Thyroid gland (tissue), 4 donors: ENCODE data around the gene ACVR1B. TPM values are rescaled to one million over a fixed set of nuclear protein-coding genes. Genes with fewer than 3 reads are reported as not detected.
A peak's percentile ranks its signal among the peaks of the same experiment; 100 is the strongest.

Source experiments
- DNase-seq, 2 donors: peaks; one replicate each; pipeline ENCODE4 v3.0.0-alpha.2; 2019
- H3K27ac ChIP-seq, 3 donors: fragments of 200-600 bp; sonication (generic); 1 replicate in 2 of 3; 2 replicates in 1 of 3; pipeline ENCODE4 v1.5.1; 2016 to 2019; ENCODE audit warnings: mild to moderate bottlenecking in 1 of 3, moderate library complexity in 1 of 3
- H3K27me3 ChIP-seq: fragments of 200-600 bp; sonication (generic); one replicate; pipeline ENCODE4 v1.5.1; 2019
- H3K36me3 ChIP-seq, 2 donors: fragments of 200-600 bp; sonication (generic); one replicate each; pipeline ENCODE4 v1.5.1; 2016 to 2019
- H3K4me1 ChIP-seq, 2 donors: fragments of 200-600 bp; sonication (generic); one replicate each; pipeline ENCODE4 v1.5.1; 2017 to 2019
- H3K4me3 ChIP-seq, 3 donors: fragments of 200-600 bp; sonication (generic); replicated peaks in 1 of 3; 1 replicate in 2 of 3; 2 replicates in 1 of 3; pipeline ENCODE4 v1.5.1; 2016; ENCODE audit warnings: mild to moderate bottlenecking in 1 of 3
- H3K9me3 ChIP-seq: fragments of 200-600 bp; sonication (generic); one replicate; pipeline ENCODE4 v1.5.1; 2017
- POLR2A ChIP-seq, 2 donors: fragments of 450-650 bp; IDR thresholded peaks; one replicate each; pipeline ENCODE4 v1.6.1; 2017; ENCODE audit warnings: antibody characterized with exemption in 2 of 2, mild to moderate bottlenecking in 2 of 2, moderate library complexity in 1 of 2
- WGBS, 2 donors: methylation state at CpG; one replicate each; pipeline ENCODE4 v1.1.5; 2017; 5-methylcytosine and 5-hydroxymethylcytosine counted together
- intact Hi-C: fragments of 100-400 bp; cut with DNase I; formaldehyde crosslinking; loops from one replicate; pipeline ENCODE4 v1.15.1; 2023
- total RNA-seq, 4 donors: library from RNA; depleted of rRNA; stranded (reverse); fragments of >200 nt; gene quantifications; one replicate each; pipeline ENCODE4 v1.2.3, GENCODE V29; 2016
- TF ChIP-seq, protein P1 (sequence below), 6 experiments: fragments of 200-600 bp in 3 of 6; fragments of 450-650 bp in 3 of 6; sonication (generic) in 3 of 6; IDR thresholded peaks; one replicate each; pipeline ENCODE4 v1.5.1; 2016 to 2019; ENCODE audit warnings: antibody characterized with exemption in 6 of 6, mild to moderate bottlenecking in 2 of 6, inconsistent platforms in 1 of 6, moderate library complexity in 1 of 6

Gene ACVR1B
- total RNA-seq, 4 donors from 2014 or later = 13.7 to 19.9 (median 19.2) TPM

- 78 to 93% methylated on average over 4 of the region's 4 CpGs for WGBS, 2 donors
- no peak for DNase-seq
- Histone ChIP-seq H3K27me3 (no peaks in the 10 kb centered on the region), H3K9me3 (no peaks in the 10 kb centered on the region), H3K4me1 (no peaks in the 10 kb centered on the region), H3K27ac (no peak overlapping the region), H3K4me3 (no peak overlapping the region), H3K36me3 (peaks cover 18 to 32% of the 10 kb centered on the region in 2 donors)
- TF ChIP-seq, protein P1, sequence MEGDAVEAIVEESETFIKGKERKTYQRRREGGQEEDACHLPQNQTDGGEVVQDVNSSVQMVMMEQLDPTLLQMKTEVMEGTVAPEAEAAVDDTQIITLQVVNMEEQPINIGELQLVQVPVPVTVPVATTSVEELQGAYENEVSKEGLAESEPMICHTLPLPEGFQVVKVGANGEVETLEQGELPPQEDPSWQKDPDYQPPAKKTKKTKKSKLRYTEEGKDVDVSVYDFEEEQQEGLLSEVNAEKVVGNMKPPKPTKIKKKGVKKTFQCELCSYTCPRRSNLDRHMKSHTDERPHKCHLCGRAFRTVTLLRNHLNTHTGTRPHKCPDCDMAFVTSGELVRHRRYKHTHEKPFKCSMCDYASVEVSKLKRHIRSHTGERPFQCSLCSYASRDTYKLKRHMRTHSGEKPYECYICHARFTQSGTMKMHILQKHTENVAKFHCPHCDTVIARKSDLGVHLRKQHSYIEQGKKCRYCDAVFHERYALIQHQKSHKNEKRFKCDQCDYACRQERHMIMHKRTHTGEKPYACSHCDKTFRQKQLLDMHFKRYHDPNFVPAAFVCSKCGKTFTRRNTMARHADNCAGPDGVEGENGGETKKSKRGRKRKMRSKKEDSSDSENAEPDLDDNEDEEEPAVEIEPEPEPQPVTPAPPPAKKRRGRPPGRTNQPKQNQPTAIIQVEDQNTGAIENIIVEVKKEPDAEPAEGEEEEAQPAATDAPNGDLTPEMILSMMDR (IDR thresholded peaks at IDR 0.05) = no peak
- TF ChIP-seq POLR2A (IDR thresholded peaks at IDR 0.05) = no peak
- intact Hi-C loops = no loop called here
Observed at GRCh38 chr12:51994959-51995358, 43.5 kb downstream of the ACVR1B start.

DNA sequence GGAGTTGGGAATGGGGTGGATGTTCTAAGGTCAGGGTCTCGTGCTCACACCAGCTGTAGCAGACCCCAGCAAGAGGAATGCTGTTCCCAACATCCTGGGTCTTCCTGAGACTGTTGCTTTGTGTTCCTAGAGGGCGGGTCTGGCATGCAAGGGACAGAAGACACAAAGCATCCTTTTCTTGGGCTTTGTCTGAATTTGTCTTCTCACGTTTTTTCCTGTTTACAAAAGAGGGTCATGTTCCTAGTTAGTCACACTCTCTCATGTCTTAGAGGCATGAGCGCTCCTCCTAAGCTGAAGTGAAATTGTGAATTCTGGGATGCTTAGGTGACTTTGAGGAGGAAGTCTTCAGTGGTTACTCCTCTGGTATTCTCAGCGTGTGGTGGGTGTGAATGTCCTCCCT is 45.6 kb downstream of the ACVR1B start:
- Histone ChIP-seq H3K36me3 (peaks cover 13 to 20% of the 10 kb centered on the region in 2 donors), H3K27me3 (no peaks in the 10 kb centered on the region), H3K4me1 (no peaks in the 10 kb centered on the region), H3K4me3 (no peak overlapping the region), H3K9me3 (no peaks in the 10 kb centered on the region), H3K27ac (no peak overlapping the region)
- 83 to 87% methylated on average over 5 of the region's 5 CpGs for WGBS, 2 donors
- intact Hi-C loops = no loop called here
- TF ChIP-seq, protein P1 (IDR thresholded peaks at IDR 0.05) = no peak
- no peak for TF ChIP-seq POLR2A (IDR thresholded peaks at IDR 0.05)
- DNase-seq = no peak

- no peaks in the 10 kb centered on the region for H3K27me3 ChIP-seq
- no peak overlapping the region for H3K27ac ChIP-seq
- H3K4me3 ChIP-seq = no peak overlapping the region
- peaks cover 7 to 10% of the 10 kb centered on the region in 2 donors for H3K4me1 ChIP-seq
- TF ChIP-seq, protein P1 (IDR thresholded peaks at IDR 0.05) = no peak
- TF ChIP-seq POLR2A (IDR thresholded peaks at IDR 0.05) = no peak
- no peak for DNase-seq
- no peaks in the 10 kb centered on the region for H3K36me3 ChIP-seq
- H3K9me3 ChIP-seq = no peaks in the 10 kb centered on the region
- WGBS, 2 donors = 91 to 92% methylated on average over 7 to 8 of the region's 8 CpGs
- intact Hi-C loops = no loop called here
Observed at GRCh38 chr12:52003016-52003550, 51.6 kb downstream of the ACVR1B start.

DNA sequence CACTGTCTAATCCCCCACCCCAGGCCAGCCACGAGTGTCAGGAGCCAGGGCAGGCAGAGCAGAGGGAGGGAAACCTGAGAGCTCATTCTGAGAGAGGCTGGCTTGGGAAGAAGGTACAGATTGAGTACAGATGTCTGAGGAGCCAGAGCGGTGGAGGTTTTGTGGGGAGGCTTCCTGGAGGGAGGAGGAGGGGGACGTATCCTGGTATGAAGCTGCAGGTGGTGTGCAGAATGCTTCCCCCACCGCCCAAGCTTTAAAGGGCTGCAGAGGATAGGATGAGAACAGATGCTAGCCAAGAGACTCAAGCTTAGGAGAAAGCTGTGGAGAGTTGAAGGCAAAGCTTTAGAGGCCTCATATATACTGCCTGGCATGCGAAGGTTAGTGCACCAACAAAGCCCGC is 52.1 kb downstream of the ACVR1B start:
- H3K27me3 ChIP-seq = no peaks in the 10 kb centered on the region
- TF ChIP-seq POLR2A (IDR thresholded peaks at IDR 0.05) = no peak
- TF ChIP-seq, protein P1 (IDR thresholded peaks at IDR 0.05) = no peak
- intact Hi-C loops = no loop called here
- H3K27ac ChIP-seq = no peak overlapping the region
- H3K36me3 ChIP-seq = no peaks in the 10 kb centered on the region
- DNase-seq = no peak
- WGBS, 2 donors = 84 to 89% methylated on average over 6 of the region's 6 CpGs
- H3K4me3 ChIP-seq = no peak overlapping the region
- no peaks in the 10 kb centered on the region for H3K9me3 ChIP-seq
- peaks cover 7 to 10% of the 10 kb centered on the region in 2 donors for H3K4me1 ChIP-seq

DNA sequence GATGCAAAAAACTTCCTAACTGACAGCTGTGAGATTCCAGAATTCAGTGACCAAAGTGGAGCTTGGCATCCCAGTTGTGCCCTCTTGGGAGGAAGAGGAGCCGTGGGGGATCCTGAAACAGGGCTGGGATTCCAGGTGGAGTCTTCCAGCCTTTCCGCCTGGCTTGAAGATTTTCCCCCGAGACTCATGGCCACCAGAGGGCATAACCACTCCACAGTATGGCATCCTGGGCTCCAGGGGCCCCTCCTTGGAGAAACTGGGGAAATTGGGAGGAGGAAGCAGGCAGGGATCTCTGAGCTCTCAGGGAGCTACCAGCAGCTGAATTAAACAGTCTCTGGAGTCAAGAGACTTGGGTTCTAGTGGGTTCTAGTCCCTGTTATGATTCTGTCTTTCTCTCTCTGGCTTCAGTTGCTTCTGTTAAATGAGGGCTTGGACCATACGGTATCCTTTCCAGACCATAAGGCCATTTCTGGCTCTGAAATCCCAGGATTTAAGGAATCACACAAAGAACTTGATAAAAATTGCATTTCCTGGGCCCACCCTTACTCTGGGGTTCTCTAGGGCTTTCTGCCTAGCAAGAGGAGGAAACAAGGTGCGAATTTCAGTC is 52.6 kb downstream of the ACVR1B start:
- H3K27me3 ChIP-seq = no peaks in the 10 kb centered on the region
- WGBS, 2 donors = 59 to 60% methylated on average over 5 of the region's 5 CpGs
- peak; percentile 56 to 59 for DNase-seq
- TF ChIP-seq POLR2A (IDR thresholded peaks at IDR 0.05) = no peak
- TF ChIP-seq, protein P1 (IDR thresholded peaks at IDR 0.05) = peak; percentile 22 to 64 (median 50)
- H3K4me3 ChIP-seq = no peak overlapping the region
- no peaks in the 10 kb centered on the region for H3K36me3 ChIP-seq
- H3K27ac ChIP-seq = no peak overlapping the region
- H3K4me1 ChIP-seq = peaks cover 7 to 10% of the 10 kb centered on the region in 2 donors
- intact Hi-C loops = no loop called here
- no peaks in the 10 kb centered on the region for H3K9me3 ChIP-seq
